ENCODE measurements around the gene CDCA4. TPM values are rescaled to one million over a fixed set of nuclear protein-coding genes. Genes with fewer than 3 reads are reported as not detected.

CDCA4 gene
- total RNA-seq, 4 donors from 2014 or later = 5.3 to 8.0 (median 6.4) TPM

- ATAC-seq (ENCODE audit: low FRiP score) (no peak), DNase-seq (ENCODE audit: low spot score) (no peak)
- no peak for TF ChIP-seq CTCF (IDR thresholded peaks at IDR 0.05)
These were observed 5.6 kb downstream of the CDCA4 start for GRCh38 chr14:105015242-105015641.

DNA sequence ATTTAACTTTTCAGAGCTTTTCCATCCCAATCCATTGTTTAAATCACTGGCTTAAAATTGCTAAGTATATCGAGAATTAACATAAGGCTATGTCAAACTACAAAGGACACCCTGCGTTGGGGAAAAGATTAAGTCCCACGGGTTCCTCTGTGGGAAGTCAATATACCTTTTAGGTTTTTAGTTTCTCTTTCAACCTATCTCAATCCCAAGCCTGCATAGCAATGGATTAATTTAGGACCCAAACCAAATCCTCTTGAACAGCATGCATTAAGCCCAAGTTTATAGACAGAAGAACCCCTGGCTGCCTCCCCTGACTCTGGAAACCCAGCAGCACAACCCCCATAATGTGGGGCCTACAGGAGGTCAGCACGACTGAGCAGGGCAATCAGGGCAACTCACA is 6.3 kb downstream of the CDCA4 start:
- no peak for TF ChIP-seq CTCF (IDR thresholded peaks at IDR 0.05)
- ATAC-seq (ENCODE audit: low FRiP score) (no peak), DNase-seq (ENCODE audit: low spot score) (no peak)

GRCh38 chr14:105014032-105014431 is 6.9 kb downstream of the CDCA4 start:
- peak; percentile 27 for ATAC-seq (ENCODE audit: low FRiP score)
- TF ChIP-seq CTCF (IDR thresholded peaks at IDR 0.05) = no peak
- no peak for DNase-seq (ENCODE audit: low spot score)

DNA sequence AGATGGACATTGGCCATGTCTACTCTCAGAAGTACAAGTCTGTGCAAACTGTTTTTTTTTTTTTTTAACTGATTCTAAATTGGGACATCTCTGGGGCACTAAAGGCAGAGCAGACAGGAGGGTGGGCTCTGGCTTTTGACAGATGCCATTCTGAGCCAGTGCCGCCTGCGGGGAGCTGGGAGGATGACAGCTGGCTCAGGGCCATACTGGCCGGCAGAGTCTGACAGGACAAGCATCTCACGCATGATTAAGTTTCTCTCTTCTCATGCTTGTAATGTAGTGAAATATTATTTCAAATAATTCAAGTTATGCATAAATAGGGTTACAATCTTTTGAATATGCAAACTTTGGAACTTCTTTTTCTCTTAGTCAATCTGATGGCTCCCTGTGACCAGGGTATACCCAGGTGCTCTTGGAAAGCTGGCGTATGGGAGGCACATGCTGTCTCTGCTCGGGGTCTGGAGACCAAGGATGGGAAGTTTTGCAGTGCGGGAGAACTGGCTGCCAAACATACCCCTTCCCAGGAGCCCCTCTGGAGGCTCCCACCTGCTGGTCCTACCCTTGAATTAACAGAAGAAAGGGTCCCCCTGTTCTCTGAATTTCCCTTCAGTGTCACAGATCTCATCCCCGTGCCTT is 7.6 kb downstream of the CDCA4 start:
- TF ChIP-seq CTCF (IDR thresholded peaks at IDR 0.05) = no peak
- no peak for ATAC-seq (ENCODE audit: low FRiP score)
- no peak for DNase-seq (ENCODE audit: low spot score)

GRCh38 chr14:105012171-105012985 is 8.5 kb downstream of the CDCA4 start:
- TF ChIP-seq CTCF (IDR thresholded peaks at IDR 0.05) = no peak
- ATAC-seq (ENCODE audit: low FRiP score) = no peak
- no peak for DNase-seq (ENCODE audit: low spot score)

GRCh38 chr14:105011312-105011990 is 9.4 kb downstream of the CDCA4 start:
- TF ChIP-seq CTCF (IDR thresholded peaks at IDR 0.05) = no peak
- no peak for ATAC-seq (ENCODE audit: low FRiP score)
- DNase-seq (ENCODE audit: low spot score) = no peak

All from omental fat pad (tissue), 4 donors.